ENCODE data around the gene KCNMB3.

DNA sequence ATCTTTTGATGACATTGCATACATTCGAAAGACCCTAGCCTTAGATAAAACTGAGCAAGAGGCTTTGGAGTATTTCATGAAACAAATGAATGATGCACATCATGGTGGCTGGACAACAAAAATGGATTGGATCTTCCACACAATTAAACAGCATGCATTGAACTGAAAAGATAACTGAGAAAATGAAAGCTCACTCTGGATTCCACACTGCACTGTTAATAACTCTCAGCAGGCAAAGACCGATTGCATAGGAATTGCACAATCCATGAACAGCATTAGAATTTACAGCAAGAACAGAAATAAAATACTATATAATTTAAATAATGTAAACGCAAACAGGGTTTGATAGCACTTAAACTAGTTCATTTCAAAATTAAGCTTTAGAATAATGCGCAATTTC, 16.7 kb downstream of the KCNMB3 start:
- no peak for TF ChIP-seq POLR2A (IDR thresholded peaks at IDR 0.05; ENCODE audit: low read length)
- TF ChIP-seq GATA1 (IDR thresholded peaks at IDR 0.05; ENCODE audit: low read depth, low read length), result no peak

Data from erythroblast (primary cell).